ENCODE measurements around the gene MIF4GD. TPM values are rescaled to one million over a fixed set of nuclear protein-coding genes. Genes with fewer than 3 reads are reported as not detected.
A peak's percentile ranks its signal among the peaks of the same experiment; 100 is the strongest.

Gene MIF4GD
- total and polyA plus RNA-seq, 9 of the 15 experiments (the other 6 are each of a cell fraction or from before 2014, with no cell fraction given), result 11.8 to 63.8 (median 28.1) TPM

- TF ChIP-seq ZBTB2 (IDR thresholded peaks at IDR 0.05), result no peak; the same call in 1 of the 2 replicates
- no peak for TF ChIP-seq MLX (CRISPR knock-in tag; conservative IDR thresholded peaks at IDR 0.05)
- TF ChIP-seq ZNF12 (CRISPR knock-in tag; IDR thresholded peaks at IDR 0.05), result 0 out of 2 replicates have a peak, but pooled peaks have one; percentile 11
- TF ChIP-seq BDP1 (IDR thresholded peaks at IDR 0.05; ENCODE audit: insufficient read depth, insufficient read length), result no peak
- 0 out of 2 replicates have a peak, but pooled peaks have one; percentile 26 for TF ChIP-seq ZNF57 (CRISPR knock-in tag; IDR thresholded peaks at IDR 0.05)
- no peak for TF ChIP-seq ZNF707 (CRISPR knock-in tag; conservative IDR thresholded peaks at IDR 0.05)
- no peak for TF ChIP-seq TFE3 (CRISPR knock-in tag; IDR thresholded peaks at IDR 0.05)
- TF ChIP-seq ZNF408 (CRISPR knock-in tag; IDR thresholded peaks at IDR 0.05; ENCODE audit: low read depth), result no peak
- TF ChIP-seq AFF1 (IDR thresholded peaks at IDR 0.05; ENCODE audit: low read depth in 1 of 2, partially characterized antibody in 2 of 2), result peak in 1 of 2 experiments; percentile 96
- 0 out of 2 replicates have a peak, but pooled peaks have one; percentile 0 for TF ChIP-seq NFE2 (IDR thresholded peaks at IDR 0.05; ENCODE audit: low read depth)
- TF ChIP-seq MAX (CRISPR knock-in tag; IDR thresholded peaks at IDR 0.05), result peak; percentile 91
- TF ChIP-seq THAP12 (CRISPR knock-in tag; IDR thresholded peaks at IDR 0.05), result no peak
- peak; percentile 75; the same call in 1 of the 2 replicates for TF ChIP-seq ZNF431 (CRISPR knock-in tag; IDR thresholded peaks at IDR 0.05)
- TF ChIP-seq EP300 (IDR thresholded peaks at IDR 0.05; ENCODE audit: low read length), result no peak
- no peak for TF ChIP-seq SMARCB1 (IDR thresholded peaks at IDR 0.05; ENCODE audit: insufficient read length, low read depth)
Measured at GRCh38 chr17:75289115-75289831, 18.2 kb upstream of the MIF4GD start, which contains the start of gene SLC25A19 (continued).

All from K562 (cell line).